ENCODE measurements around the gene GPRC5D.

GPRC5D gene

GRCh38 chr12:12908711-12909110 lies 43.3 kb downstream of the GPRC5D start:
- no peak for DNase-seq (ENCODE audit: low spot score in 2 of 2)
- peaks cover 16% of the 10 kb centered on the region for H3K27me3 Mint-ChIP-seq
- H3K36me3 Mint-ChIP-seq (ENCODE audit: insufficient read depth): no peaks in the 10 kb centered on the region
- H3K9me3 Mint-ChIP-seq: no peaks in the 10 kb centered on the region
- no peak overlapping the region for H3K4me3 Mint-ChIP-seq
- H3K4me1 Mint-ChIP-seq: peaks cover 13% of the 10 kb centered on the region
- ATAC-seq (replicated peaks; ENCODE audit: extremely low read depth, poor library complexity, severe bottlenecking): no peak
- H3K27ac Mint-ChIP-seq (ENCODE audit: low read depth): no peak overlapping the region

- Mint-ChIP-seq H3K9me3 (no peaks in the 10 kb centered on the region), H3K4me1 (peaks cover 13% of the 10 kb centered on the region), H3K27me3 (peaks cover 16% of the 10 kb centered on the region), H3K36me3 (ENCODE audit: insufficient read depth) (no peaks in the 10 kb centered on the region), H3K27ac (ENCODE audit: low read depth) (no peak overlapping the region), H3K4me3 (no peak overlapping the region)
- no peak for ATAC-seq (replicated peaks; ENCODE audit: extremely low read depth, poor library complexity, severe bottlenecking)
- DNase-seq (ENCODE audit: low spot score in 2 of 2): no peak
Measured at GRCh38 chr12:12908252-12908651, 43.7 kb downstream of the GPRC5D start.

- no peak overlapping the region for H3K4me3 Mint-ChIP-seq
- H3K27me3 Mint-ChIP-seq: peaks cover 16% of the 10 kb centered on the region
- no peaks in the 10 kb centered on the region for H3K36me3 Mint-ChIP-seq (ENCODE audit: insufficient read depth)
- H3K4me1 Mint-ChIP-seq: peaks cover 13% of the 10 kb centered on the region
- no peak for DNase-seq (ENCODE audit: low spot score in 2 of 2)
- no peaks in the 10 kb centered on the region for H3K9me3 Mint-ChIP-seq
- no peak overlapping the region for H3K27ac Mint-ChIP-seq (ENCODE audit: low read depth)
- no peak for ATAC-seq (replicated peaks; ENCODE audit: extremely low read depth, poor library complexity, severe bottlenecking)
Measured at GRCh38 chr12:12907552-12907951, 44.4 kb downstream of the GPRC5D start.

- Mint-ChIP-seq H3K4me1 (peaks cover 1% of the 10 kb centered on the region), H3K9me3 (no peaks in the 10 kb centered on the region), H3K4me3 (no peak overlapping the region), H3K27me3 (peaks cover 16% of the 10 kb centered on the region), H3K27ac (ENCODE audit: low read depth) (no peak overlapping the region), H3K36me3 (ENCODE audit: insufficient read depth) (no peaks in the 10 kb centered on the region)
- no peak for DNase-seq (ENCODE audit: low spot score in 2 of 2)
- ATAC-seq (replicated peaks; ENCODE audit: extremely low read depth, poor library complexity, severe bottlenecking): no peak
Measured at GRCh38 chr12:12903642-12904609, 48.0 kb downstream of the GPRC5D start.

- Mint-ChIP-seq H3K36me3 (ENCODE audit: insufficient read depth) (no peaks in the 10 kb centered on the region), H3K27me3 (peaks cover 18% of the 10 kb centered on the region), H3K9me3 (no peaks in the 10 kb centered on the region), H3K4me1 (no peaks in the 10 kb centered on the region), H3K27ac (ENCODE audit: low read depth) (no peak overlapping the region), H3K4me3 (no peak overlapping the region)
- DNase-seq (ENCODE audit: low spot score in 2 of 2) (no peak), ATAC-seq (replicated peaks; ENCODE audit: extremely low read depth, poor library complexity, severe bottlenecking) (no peak)
Measured at GRCh38 chr12:12902036-12902435, 49.9 kb downstream of the GPRC5D start.

GRCh38 chr12:12901158-12901791 lies 50.7 kb downstream of the GPRC5D start:
- DNase-seq (ENCODE audit: low spot score in 2 of 2) (no peak), ATAC-seq (replicated peaks; ENCODE audit: extremely low read depth, poor library complexity, severe bottlenecking) (no peak)
- H3K36me3 Mint-ChIP-seq (ENCODE audit: insufficient read depth): no peaks in the 10 kb centered on the region
- H3K27me3 Mint-ChIP-seq: peaks cover 23% of the 10 kb centered on the region
- H3K4me3 Mint-ChIP-seq: no peak overlapping the region
- no peak overlapping the region for H3K27ac Mint-ChIP-seq (ENCODE audit: low read depth)
- H3K9me3 Mint-ChIP-seq: no peaks in the 10 kb centered on the region
- no peaks in the 10 kb centered on the region for H3K4me1 Mint-ChIP-seq

GRCh38 chr12:12900786-12901157 lies 51.2 kb downstream of the GPRC5D start:
- Mint-ChIP-seq H3K27ac (ENCODE audit: low read depth) (no peak overlapping the region), H3K4me1 (no peaks in the 10 kb centered on the region), H3K4me3 (no peak overlapping the region), H3K27me3 (peaks cover 19% of the 10 kb centered on the region), H3K9me3 (no peaks in the 10 kb centered on the region), H3K36me3 (ENCODE audit: insufficient read depth) (no peaks in the 10 kb centered on the region)
- no peak for ATAC-seq (replicated peaks; ENCODE audit: extremely low read depth, poor library complexity, severe bottlenecking)
- DNase-seq (ENCODE audit: low spot score in 2 of 2): no peak

- Mint-ChIP-seq H3K4me3 (no peak overlapping the region), H3K36me3 (ENCODE audit: insufficient read depth) (no peaks in the 10 kb centered on the region), H3K4me1 (no peaks in the 10 kb centered on the region), H3K9me3 (no peaks in the 10 kb centered on the region), H3K27me3 (peaks cover 17% of the 10 kb centered on the region), H3K27ac (ENCODE audit: low read depth) (no peak overlapping the region)
- no peak for DNase-seq (ENCODE audit: low spot score in 2 of 2)
- no peak for ATAC-seq (replicated peaks; ENCODE audit: extremely low read depth, poor library complexity, severe bottlenecking)
Measured at GRCh38 chr12:12899530-12900380, 52.2 kb downstream of the GPRC5D start.

GRCh38 chr12:12898911-12899511 lies 53.0 kb downstream of the GPRC5D start:
- ATAC-seq (replicated peaks; ENCODE audit: extremely low read depth, poor library complexity, severe bottlenecking) (no peak), DNase-seq (ENCODE audit: low spot score in 2 of 2) (no peak)
- Mint-ChIP-seq H3K36me3 (ENCODE audit: insufficient read depth) (no peaks in the 10 kb centered on the region), H3K4me1 (no peaks in the 10 kb centered on the region), H3K4me3 (no peak overlapping the region), H3K27ac (ENCODE audit: low read depth) (no peak overlapping the region), H3K27me3 (peaks cover 17% of the 10 kb centered on the region), H3K9me3 (no peaks in the 10 kb centered on the region)

- peaks cover 21% of the 10 kb centered on the region for H3K27me3 Mint-ChIP-seq
- no peak overlapping the region for H3K4me3 Mint-ChIP-seq
- no peak for DNase-seq (ENCODE audit: low spot score in 2 of 2)
- H3K27ac Mint-ChIP-seq (ENCODE audit: low read depth): no peak overlapping the region
- H3K4me1 Mint-ChIP-seq: no peaks in the 10 kb centered on the region
- ATAC-seq (replicated peaks; ENCODE audit: extremely low read depth, poor library complexity, severe bottlenecking): no peak
- no peaks in the 10 kb centered on the region for H3K9me3 Mint-ChIP-seq
- H3K36me3 Mint-ChIP-seq (ENCODE audit: insufficient read depth): no peaks in the 10 kb centered on the region
Measured at GRCh38 chr12:12898136-12898717, 53.7 kb downstream of the GPRC5D start.

GRCh38 chr12:12897302-12897701 lies 54.7 kb downstream of the GPRC5D start:
- H3K4me1 Mint-ChIP-seq: no peaks in the 10 kb centered on the region
- H3K27ac Mint-ChIP-seq (ENCODE audit: low read depth): no peak overlapping the region

GRCh38 chr12:12896260-12896659 lies 55.7 kb downstream of the GPRC5D start:
- H3K27ac Mint-ChIP-seq (ENCODE audit: low read depth): no peak overlapping the region
- no peak for ATAC-seq (replicated peaks; ENCODE audit: extremely low read depth, poor library complexity, severe bottlenecking)
- no peaks in the 10 kb centered on the region for H3K9me3 Mint-ChIP-seq
- no peak overlapping the region for H3K4me3 Mint-ChIP-seq
- H3K36me3 Mint-ChIP-seq (ENCODE audit: insufficient read depth): no peaks in the 10 kb centered on the region
- H3K4me1 Mint-ChIP-seq: no peaks in the 10 kb centered on the region
- peaks cover 41% of the 10 kb centered on the region for H3K27me3 Mint-ChIP-seq
- DNase-seq (ENCODE audit: low spot score in 2 of 2): no peak

More at GRCh38 chr12:12897302-12897701, 54.7 kb downstream of the GPRC5D start:
- Mint-ChIP-seq H3K4me3 (no peak overlapping the region), H3K9me3 (no peaks in the 10 kb centered on the region), H3K36me3 (ENCODE audit: insufficient read depth) (no peaks in the 10 kb centered on the region), H3K27me3 (peaks cover 30% of the 10 kb centered on the region)
- DNase-seq (ENCODE audit: low spot score in 2 of 2) (no peak), ATAC-seq (replicated peaks; ENCODE audit: extremely low read depth, poor library complexity, severe bottlenecking) (no peak)
